HepG2 (cell line): ENCODE data around the gene PARP8. TPM values are rescaled to one million over a fixed set of nuclear protein-coding genes. Genes with fewer than 3 reads are reported as not detected.

Experiments used
- ASH2L ChIP-seq: fragments of 300-600, 200-600 bp; sonication (generic); IDR thresholded peaks from 2 replicates; pipeline ENCODE4 v1.7.0; 2017; ENCODE audit warnings: low read depth, mild to moderate bottlenecking, moderate library complexity, mixed read lengths, low read length; ENCODE audit not compliant: insufficient read length
- GABPB1 ChIP-seq: IDR thresholded peaks from 2 replicates; pipeline ENCODE4 v1.6.1; 2016; ENCODE audit warnings: mild to moderate bottlenecking, missing genetic modification reagents, moderate library complexity, missing compliant biosample characterization
- HNRNPLL ChIP-seq: fragments of 200-400 bp; formaldehyde crosslinking; IDR thresholded peaks from 2 replicates; pipeline ENCODE4 v1.6.1; 2017; ENCODE audit warnings: mild to moderate bottlenecking, low read depth, low read length; ENCODE audit not compliant: poor library complexity, severe bottlenecking
- KLF12 ChIP-seq: sonication (generic); formaldehyde crosslinking; IDR thresholded peaks from 2 replicates; pipeline ENCODE4 v1.4.0; 2020; ENCODE audit warnings: missing genetic modification reagents, borderline replicate concordance
- KLF15 ChIP-seq: sonication (generic); formaldehyde crosslinking; IDR thresholded peaks from 2 replicates; pipeline ENCODE4 v1.8.1; 2023; ENCODE audit warnings: borderline replicate concordance, mild to moderate bottlenecking, inconsistent platforms, missing genetic modification reagents, mixed read lengths
- MTA3 ChIP-seq: sonication (generic); formaldehyde crosslinking; IDR thresholded peaks from 2 replicates; pipeline ENCODE4 v1.4.0; 2020; ENCODE audit warnings: missing genetic modification reagents
- RFX3 ChIP-seq: IDR thresholded peaks from 2 replicates; pipeline ENCODE4 v1.6.1; 2016; ENCODE audit warnings: missing biosample characterization, missing genetic modification reagents
- SMAD9 ChIP-seq: sonication (generic); formaldehyde crosslinking; IDR thresholded peaks from 2 replicates; pipeline ENCODE4 v1.5.1; 2020; ENCODE audit warnings: mild to moderate bottlenecking, missing genetic modification reagents
- SRSF1 ChIP-seq: fragments of 200-400 bp; formaldehyde crosslinking; optimal IDR thresholded peaks from 2 replicates; pipeline ENCODE3; 2017; ENCODE audit warnings: mild to moderate bottlenecking, low read depth, low read length, moderate library complexity
- TARDBP ChIP-seq: sonication (generic); formaldehyde crosslinking; IDR thresholded peaks from 2 replicates; pipeline ENCODE4 v1.8.0; 2022; ENCODE audit warnings: mild to moderate bottlenecking, missing genetic modification reagents
- ZFP62 ChIP-seq: sonication (generic); formaldehyde crosslinking; IDR thresholded peaks from 2 replicates; pipeline ENCODE4 v1.4.0; 2020; ENCODE audit warnings: missing genetic modification reagents
- ZMYM3 ChIP-seq: sonication (generic); formaldehyde crosslinking; IDR thresholded peaks from 2 replicates; pipeline ENCODE4 v1.5.1; 2020; ENCODE audit warnings: mild to moderate bottlenecking, missing genetic modification reagents
- ZNF160 ChIP-seq: sonication (generic); formaldehyde crosslinking; IDR thresholded peaks from 2 replicates; pipeline ENCODE4 v1.8.0; 2022; ENCODE audit warnings: mild to moderate bottlenecking, inconsistent platforms, missing genetic modification reagents
- ZNF333 ChIP-seq: sonication (generic); formaldehyde crosslinking; IDR thresholded peaks from 2 replicates; pipeline ENCODE4 v1.4.0; 2020; ENCODE audit warnings: mild to moderate bottlenecking, missing genetic modification reagents, borderline replicate concordance
- ZNF350 ChIP-seq: sonication (generic); formaldehyde crosslinking; IDR thresholded peaks from 2 replicates; pipeline ENCODE4 v1.4.0; 2020; ENCODE audit warnings: mild to moderate bottlenecking, low read depth, missing genetic modification reagents, borderline replicate concordance
- ZNF484 ChIP-seq: sonication (generic); formaldehyde crosslinking; IDR thresholded peaks from 2 replicates; pipeline ENCODE4 v1.5.1; 2020; ENCODE audit warnings: mild to moderate bottlenecking, low read depth, missing genetic modification reagents, borderline replicate concordance
- ZNF670 ChIP-seq: sonication (generic); formaldehyde crosslinking; IDR thresholded peaks from 2 replicates; pipeline ENCODE4 v1.8.0; 2022; ENCODE audit warnings: mild to moderate bottlenecking, missing genetic modification reagents, borderline replicate concordance
- ZNF777 ChIP-seq: sonication (generic); formaldehyde crosslinking; IDR thresholded peaks from 2 replicates; pipeline ENCODE4 v1.4.0; 2020; ENCODE audit warnings: missing genetic modification reagents
- ZNF792 ChIP-seq: IDR thresholded peaks from 2 replicates; pipeline ENCODE4 v1.6.1; 2016
- polyA plus RNA-seq, 8 experiments: library from polyadenylated mRNA; depleted of rRNA in 3 of 8; stranded (reverse) in 7 of 8; unstranded in 1 of 8; fragments of >200 nt; fragmentation: Illumina TruSeq in 4 of 8; extraction: Trizol in 4 of 8; gene quantifications; 2 replicates each; pipeline versions ENCODE4 v1.2.1 to v1.2.3, GENCODE V29; 2011 to 2016; ENCODE audit warnings: low read depth in 4 of 8, missing spikeins in 1 of 8, mixed read lengths in 1 of 8; ENCODE audit not compliant: insufficient read depth in 1 of 8
- total RNA-seq, 5 experiments: library from RNA; depleted of rRNA; stranded (reverse); fragments of >200 nt; fragmentation: Illumina TruSeq; extraction: Trizol; gene quantifications; 2 replicates each; pipeline ENCODE4 v1.2.3, GENCODE V29; 2016; ENCODE audit warnings: low read depth in 1 of 5
- TF ChIP-seq, protein P1 (sequence below): sonication (generic); formaldehyde crosslinking; IDR thresholded peaks from 2 replicates; pipeline ENCODE4 v1.5.1; 2020; ENCODE audit warnings: mild to moderate bottlenecking, missing genetic modification reagents, moderate library complexity
- TF ChIP-seq, protein P2 (sequence below): sonication (generic); formaldehyde crosslinking; IDR thresholded peaks from 2 replicates; pipeline ENCODE4 v1.4.0; 2020; ENCODE audit warnings: missing genetic modification reagents, mild to moderate bottlenecking, borderline replicate concordance
- TF ChIP-seq, protein P3 (sequence below): IDR thresholded peaks from 2 replicates; pipeline ENCODE4 v1.6.1; 2016; ENCODE audit warnings: missing compliant biosample characterization, missing genetic modification reagents, borderline replicate concordance

PARP8 gene
- total and polyA plus RNA-seq, 2 of the 13 experiments (the other 11 are each of a cell fraction or from before 2014, with no cell fraction given): 0.11 to 0.29 TPM

DNA sequence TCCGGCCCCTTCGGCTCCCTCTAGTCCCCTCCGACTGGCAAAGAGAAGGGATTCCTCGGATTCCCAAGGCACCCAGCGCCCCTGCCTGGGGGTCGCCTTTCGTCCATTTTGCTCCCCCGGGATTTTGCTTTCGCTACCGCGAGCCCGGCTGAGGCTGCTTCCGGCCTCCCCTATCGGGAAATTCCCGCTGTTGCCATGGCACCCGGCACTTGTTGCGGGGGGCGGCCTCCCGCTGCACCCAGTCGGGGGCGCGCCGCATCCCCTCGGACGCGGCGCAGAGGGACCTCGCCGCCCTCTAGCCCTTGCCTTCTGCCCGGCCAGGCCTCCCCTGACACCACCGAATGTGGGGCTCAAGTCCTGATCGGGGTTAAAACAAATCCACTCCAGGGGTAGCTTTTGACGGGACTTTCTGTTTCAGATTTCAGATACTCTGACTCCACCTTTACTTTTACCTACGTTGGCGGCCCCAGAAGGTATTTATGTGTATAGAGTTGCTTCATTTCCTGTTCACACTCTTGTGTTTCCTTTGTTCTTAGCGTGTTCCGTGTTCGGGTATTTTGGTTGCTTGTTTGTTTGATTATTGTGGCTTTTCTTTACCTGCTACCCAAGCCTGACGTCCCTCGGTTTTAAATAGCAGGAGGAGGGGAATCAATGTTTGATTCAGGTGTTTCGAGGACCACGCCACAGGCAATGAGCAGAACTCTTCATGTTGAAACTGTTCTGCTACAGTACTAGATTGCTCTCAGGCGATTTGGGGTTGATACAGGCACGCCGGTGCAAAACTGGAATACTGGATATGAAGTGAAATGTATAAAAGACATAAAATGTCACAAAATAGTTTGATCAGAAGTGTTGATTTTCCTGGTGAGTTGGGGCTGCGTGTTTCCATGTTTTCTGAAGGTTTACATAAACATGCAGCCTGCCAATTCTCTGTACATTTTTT lies 1.5 kb downstream of the PARP8 start (continued):
- TF ChIP-seq KLF15: no peak
- TF ChIP-seq TARDBP (CRISPR knock-in tag): no peak
- no peak for TF ChIP-seq ASH2L
- TF ChIP-seq GABPB1 (CRISPR knock-in tag): peak; percentile 76
- TF ChIP-seq ZMYM3 (CRISPR knock-in tag): 0 out of 2 replicates have a peak, but pooled peaks have one; percentile 1
- TF ChIP-seq, protein P1, sequence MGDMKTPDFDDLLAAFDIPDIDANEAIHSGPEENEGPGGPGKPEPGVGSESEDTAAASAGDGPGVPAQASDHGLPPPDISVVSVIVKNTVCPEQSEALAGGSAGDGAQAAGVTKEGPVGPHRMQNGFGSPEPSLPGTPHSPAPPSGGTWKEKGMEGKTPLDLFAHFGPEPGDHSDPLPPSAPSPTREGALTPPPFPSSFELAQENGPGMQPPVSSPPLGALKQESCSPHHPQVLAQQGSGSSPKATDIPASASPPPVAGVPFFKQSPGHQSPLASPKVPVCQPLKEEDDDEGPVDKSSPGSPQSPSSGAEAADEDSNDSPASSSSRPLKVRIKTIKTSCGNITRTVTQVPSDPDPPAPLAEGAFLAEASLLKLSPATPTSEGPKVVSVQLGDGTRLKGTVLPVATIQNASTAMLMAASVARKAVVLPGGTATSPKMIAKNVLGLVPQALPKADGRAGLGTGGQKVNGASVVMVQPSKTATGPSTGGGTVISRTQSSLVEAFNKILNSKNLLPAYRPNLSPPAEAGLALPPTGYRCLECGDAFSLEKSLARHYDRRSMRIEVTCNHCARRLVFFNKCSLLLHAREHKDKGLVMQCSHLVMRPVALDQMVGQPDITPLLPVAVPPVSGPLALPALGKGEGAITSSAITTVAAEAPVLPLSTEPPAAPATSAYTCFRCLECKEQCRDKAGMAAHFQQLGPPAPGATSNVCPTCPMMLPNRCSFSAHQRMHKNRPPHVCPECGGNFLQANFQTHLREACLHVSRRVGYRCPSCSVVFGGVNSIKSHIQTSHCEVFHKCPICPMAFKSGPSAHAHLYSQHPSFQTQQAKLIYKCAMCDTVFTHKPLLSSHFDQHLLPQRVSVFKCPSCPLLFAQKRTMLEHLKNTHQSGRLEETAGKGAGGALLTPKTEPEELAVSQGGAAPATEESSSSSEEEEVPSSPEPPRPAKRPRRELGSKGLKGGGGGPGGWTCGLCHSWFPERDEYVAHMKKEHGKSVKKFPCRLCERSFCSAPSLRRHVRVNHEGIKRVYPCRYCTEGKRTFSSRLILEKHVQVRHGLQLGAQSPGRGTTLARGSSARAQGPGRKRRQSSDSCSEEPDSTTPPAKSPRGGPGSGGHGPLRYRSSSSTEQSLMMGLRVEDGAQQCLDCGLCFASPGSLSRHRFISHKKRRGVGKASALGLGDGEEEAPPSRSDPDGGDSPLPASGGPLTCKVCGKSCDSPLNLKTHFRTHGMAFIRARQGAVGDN (CRISPR knock-in tag): peak; percentile 29
- TF ChIP-seq SMAD9 (CRISPR knock-in tag): no peak
- no peak for TF ChIP-seq ZNF670
- TF ChIP-seq, protein P2, sequence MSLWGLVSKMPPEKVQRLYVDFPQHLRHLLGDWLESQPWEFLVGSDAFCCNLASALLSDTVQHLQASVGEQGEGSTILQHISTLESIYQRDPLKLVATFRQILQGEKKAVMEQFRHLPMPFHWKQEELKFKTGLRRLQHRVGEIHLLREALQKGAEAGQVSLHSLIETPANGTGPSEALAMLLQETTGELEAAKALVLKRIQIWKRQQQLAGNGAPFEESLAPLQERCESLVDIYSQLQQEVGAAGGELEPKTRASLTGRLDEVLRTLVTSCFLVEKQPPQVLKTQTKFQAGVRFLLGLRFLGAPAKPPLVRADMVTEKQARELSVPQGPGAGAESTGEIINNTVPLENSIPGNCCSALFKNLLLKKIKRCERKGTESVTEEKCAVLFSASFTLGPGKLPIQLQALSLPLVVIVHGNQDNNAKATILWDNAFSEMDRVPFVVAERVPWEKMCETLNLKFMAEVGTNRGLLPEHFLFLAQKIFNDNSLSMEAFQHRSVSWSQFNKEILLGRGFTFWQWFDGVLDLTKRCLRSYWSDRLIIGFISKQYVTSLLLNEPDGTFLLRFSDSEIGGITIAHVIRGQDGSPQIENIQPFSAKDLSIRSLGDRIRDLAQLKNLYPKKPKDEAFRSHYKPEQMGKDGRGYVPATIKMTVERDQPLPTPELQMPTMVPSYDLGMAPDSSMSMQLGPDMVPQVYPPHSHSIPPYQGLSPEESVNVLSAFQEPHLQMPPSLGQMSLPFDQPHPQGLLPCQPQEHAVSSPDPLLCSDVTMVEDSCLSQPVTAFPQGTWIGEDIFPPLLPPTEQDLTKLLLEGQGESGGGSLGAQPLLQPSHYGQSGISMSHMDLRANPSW (CRISPR knock-in tag): no peak
- no peak for TF ChIP-seq KLF12 (CRISPR knock-in tag)
- no peak for TF ChIP-seq ZFP62 (CRISPR knock-in tag)
- TF ChIP-seq, protein P3, sequence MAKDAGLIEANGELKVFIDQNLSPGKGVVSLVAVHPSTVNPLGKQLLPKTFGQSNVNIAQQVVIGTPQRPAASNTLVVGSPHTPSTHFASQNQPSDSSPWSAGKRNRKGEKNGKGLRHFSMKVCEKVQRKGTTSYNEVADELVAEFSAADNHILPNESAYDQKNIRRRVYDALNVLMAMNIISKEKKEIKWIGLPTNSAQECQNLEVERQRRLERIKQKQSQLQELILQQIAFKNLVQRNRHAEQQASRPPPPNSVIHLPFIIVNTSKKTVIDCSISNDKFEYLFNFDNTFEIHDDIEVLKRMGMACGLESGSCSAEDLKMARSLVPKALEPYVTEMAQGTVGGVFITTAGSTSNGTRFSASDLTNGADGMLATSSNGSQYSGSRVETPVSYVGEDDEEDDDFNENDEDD: no peak
- no peak for TF ChIP-seq MTA3
- TF ChIP-seq ZNF350 (CRISPR knock-in tag): no peak
- TF ChIP-seq HNRNPLL: peak; percentile 81
- no peak for TF ChIP-seq ZNF792 (CRISPR knock-in tag)
- peak; percentile 69 for TF ChIP-seq RFX3 (CRISPR knock-in tag)
- no peak; the same call in 1 of the 2 replicates for TF ChIP-seq ZNF333 (CRISPR knock-in tag)
- 0 out of 2 replicates have a peak, but pooled peaks have one; percentile 39 for TF ChIP-seq ZNF777 (CRISPR knock-in tag)
- peak; percentile 37 for TF ChIP-seq SRSF1
- no peak for TF ChIP-seq ZNF484
- no peak for TF ChIP-seq ZNF160 (CRISPR knock-in tag)
